Heart left ventricle (tissue), 16 donors: ENCODE measurements around the gene ABCD4. TPM values are rescaled to one million over a fixed set of nuclear protein-coding genes. Genes with fewer than 3 reads are reported as not detected.
A peak's percentile ranks its signal among the peaks of the same experiment; 100 is the strongest.

Source experiments
- ATAC-seq, 4 donors: fragments of 200-7000 bp; cut with Tn5 transposase; one replicate each; pipeline ENCODE4 v1.9.1; 2020 to 2022; ENCODE audit warnings: moderate library complexity in 4 of 4, mild to moderate bottlenecking in 3 of 4, moderate number of reproducible peaks in 1 of 4
- DNase-seq, 5 donors: peaks; one replicate each; pipeline ENCODE4 v3.0.0-alpha.2; 2020
- H3K27ac ChIP-seq, 12 donors: fragments of 200-600 bp; sonication (generic) in 4 of 12; one replicate each; pipeline versions ENCODE4 v1.5.0 to v1.8.0; 2016 to 2022; ENCODE audit warnings: mild to moderate bottlenecking in 2 of 12
- H3K27me3 ChIP-seq, 9 donors: fragments of 200-600 bp; sonication (generic) in 2 of 9; one replicate each; pipeline versions ENCODE4 v1.5.1 to v1.8.0; 2016 to 2022; ENCODE audit warnings: mild to moderate bottlenecking in 3 of 9
- H3K36me3 ChIP-seq, 9 donors: fragments of 200-600 bp; sonication (generic) in 2 of 9; one replicate each; pipeline versions ENCODE4 v1.5.0 to v1.8.0; 2018 to 2022; ENCODE audit warnings: mild to moderate bottlenecking in 2 of 9
- H3K4me1 ChIP-seq, 12 donors: fragments of 200-600 bp; sonication (generic) in 4 of 12; one replicate each; pipeline versions ENCODE4 v1.5.0 to v1.8.0; 2016 to 2022; ENCODE audit warnings: mild to moderate bottlenecking in 3 of 12
- H3K4me3 ChIP-seq, 12 donors: fragments of 200-600 bp; sonication (generic) in 4 of 12; one replicate each; pipeline versions ENCODE4 v1.5.0 to v1.8.0; 2017 to 2022; ENCODE audit warnings: mild to moderate bottlenecking in 9 of 12, moderate library complexity in 4 of 12
- H3K9me3 ChIP-seq, 12 donors: fragments of 200-600 bp; sonication (generic) in 4 of 12; one replicate each; pipeline versions ENCODE4 v1.5.0 to v1.8.0; 2016 to 2022; ENCODE audit warnings: mild to moderate bottlenecking in 1 of 12
- POLR2A ChIP-seq, 2 donors: fragments of 450-650 bp; IDR thresholded peaks; one replicate each; pipeline ENCODE4 v1.6.1; 2017; ENCODE audit warnings: antibody characterized with exemption in 2 of 2, mild to moderate bottlenecking in 2 of 2, moderate library complexity in 2 of 2
- WGBS, 4 donors: extraction: QIAGEN DNeasy Blood & Tissue Kit in 2 of 4; methylation state at CpG; one replicate each; pipeline versions ENCODE4 v1.1.5 to v1.1.7; 2013 to 2018; 5-methylcytosine and 5-hydroxymethylcytosine counted together
- intact Hi-C, 10 donors: fragments of 100-400 bp; cut with DNase I; formaldehyde crosslinking; loops; one replicate each; pipeline versions ENCODE4 v1.11.1 to v1.14.2; 2022
- polyA plus RNA-seq, 2 donors: library from polyadenylated mRNA; stranded (reverse); fragments of 200-250 nt; gene quantifications; one replicate each; pipeline ENCODE4 v1.2.3, GENCODE V29; 2013
- total RNA-seq, 9 donors: library from RNA; depleted of rRNA in 2 of 9; stranded (reverse); fragments of >200 nt in 2 of 9; fragmentation: NEBNext Ultra II Directional in 3 of 9; extraction: Animal tissue kit (Norgen Biotek cat#: 25700) in 3 of 9; gene quantifications; one replicate each; pipeline versions ENCODE4 v1.1.0 to v1.2.4, GENCODE V29; 2016 to 2023
- TF ChIP-seq, protein P1 (sequence below), 12 donors: fragments of 200-600 bp; sonication (generic) in 4 of 12; IDR thresholded peaks; one replicate each; pipeline versions ENCODE4 v1.5.0 to v1.8.0; 2018 to 2022; ENCODE audit warnings: antibody characterized with exemption in 12 of 12, mild to moderate bottlenecking in 5 of 12
- donor health status: ischemic (EF 13 %, LVEDD 7.1; RV severe dilation, severe dysfunction).
- donor health status: healthy with polysubstance abuse.
- donor health status: DM: no; HTN: yes; CAD: no.
- donor health status: DM: no; HTN: no; CAD: no.
- donor health status: ischemic (EF 25% LVEDD 6.9; RV normal size, moderate dysfunction).
- donor health status: ischemic (EF 25% LVEDD 5.7; RV mildly dilated, moderate dysfunction).
- donor health status: healthy.
- donor health status: DM: yes; HTN: yes; CAD: no.
- donor health status: ischemic (EF 35%, LVEDD 5.7; RV mildly dilated, moderate dysfunction).
- donor health status: nonischemic (EF 11% LVEDD 7.7; RV severe dilation, severe dysfunction).
- donor health status: DM: yes; HTN: yes; CAD: no.
- donor health status: PGD.
- donor health status: ischemic (EF 29% LVEDD 5.4; RV normal size, mild dysfunction).
- donor health status: nonischemic (EF 23%, LVEDD 6.1; RV moderate dilation, normal function).

Gene ABCD4
- total and polyA plus RNA-seq, 11 donors: 11.2 to 42.9 (median 22.3) TPM

DNA sequence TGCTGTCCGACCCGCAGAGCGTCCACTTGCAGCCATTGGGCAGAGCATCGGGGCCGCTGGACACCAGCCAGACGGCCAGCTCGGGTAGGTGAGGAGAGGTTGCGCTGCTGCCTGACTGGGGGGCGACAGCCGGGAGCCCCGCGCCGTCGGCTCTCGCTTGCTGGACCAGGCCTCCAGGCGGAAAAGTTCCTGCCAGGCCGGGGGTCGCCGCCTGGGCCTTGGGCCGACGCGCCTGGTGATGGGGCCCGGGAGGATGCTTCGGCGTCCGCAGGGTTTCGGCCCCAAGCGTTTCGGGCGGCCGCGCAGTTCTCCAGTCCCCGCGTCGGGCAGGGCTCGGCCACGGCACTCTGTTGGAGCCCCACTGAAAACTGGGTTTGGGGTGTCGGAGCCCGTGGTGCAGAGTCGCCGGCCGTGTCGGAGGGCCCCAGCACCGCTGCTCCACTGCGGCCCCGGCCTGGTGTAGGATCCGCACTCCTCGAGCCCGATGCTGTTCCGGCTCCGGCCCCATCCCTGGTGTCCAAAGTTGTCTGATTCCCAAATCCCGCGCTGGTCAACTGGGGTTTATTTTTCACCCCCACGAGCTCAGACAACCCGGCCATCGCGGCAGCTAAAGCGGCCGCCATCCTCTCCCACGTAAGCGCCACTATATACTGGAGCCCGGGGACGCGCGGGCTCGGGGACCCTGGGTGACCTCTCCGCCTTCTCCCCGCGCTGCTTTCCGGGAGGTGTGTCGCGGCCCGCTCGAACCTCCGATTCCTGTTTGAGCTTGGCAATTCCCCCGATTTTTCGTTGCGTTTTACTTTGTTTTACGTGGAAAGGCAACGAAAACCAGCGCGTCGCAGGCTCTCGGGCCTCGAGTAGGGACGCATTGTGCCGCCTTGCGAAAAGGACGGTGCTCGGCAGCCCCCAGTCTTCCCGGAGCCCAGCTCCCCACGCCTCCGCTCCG, 62.6 kb downstream of the ABCD4 start:
- TF ChIP-seq, protein P1, sequence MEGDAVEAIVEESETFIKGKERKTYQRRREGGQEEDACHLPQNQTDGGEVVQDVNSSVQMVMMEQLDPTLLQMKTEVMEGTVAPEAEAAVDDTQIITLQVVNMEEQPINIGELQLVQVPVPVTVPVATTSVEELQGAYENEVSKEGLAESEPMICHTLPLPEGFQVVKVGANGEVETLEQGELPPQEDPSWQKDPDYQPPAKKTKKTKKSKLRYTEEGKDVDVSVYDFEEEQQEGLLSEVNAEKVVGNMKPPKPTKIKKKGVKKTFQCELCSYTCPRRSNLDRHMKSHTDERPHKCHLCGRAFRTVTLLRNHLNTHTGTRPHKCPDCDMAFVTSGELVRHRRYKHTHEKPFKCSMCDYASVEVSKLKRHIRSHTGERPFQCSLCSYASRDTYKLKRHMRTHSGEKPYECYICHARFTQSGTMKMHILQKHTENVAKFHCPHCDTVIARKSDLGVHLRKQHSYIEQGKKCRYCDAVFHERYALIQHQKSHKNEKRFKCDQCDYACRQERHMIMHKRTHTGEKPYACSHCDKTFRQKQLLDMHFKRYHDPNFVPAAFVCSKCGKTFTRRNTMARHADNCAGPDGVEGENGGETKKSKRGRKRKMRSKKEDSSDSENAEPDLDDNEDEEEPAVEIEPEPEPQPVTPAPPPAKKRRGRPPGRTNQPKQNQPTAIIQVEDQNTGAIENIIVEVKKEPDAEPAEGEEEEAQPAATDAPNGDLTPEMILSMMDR (IDR thresholded peaks at IDR 0.05): no peak
- TF ChIP-seq POLR2A (IDR thresholded peaks at IDR 0.05): no peak
- no peak overlapping the region for H3K27ac ChIP-seq
- intact Hi-C loops: no loop called here
- H3K36me3 ChIP-seq: no peaks in the 10 kb centered on the region
- ATAC-seq (peak in 2 of 4 donors; percentile 22 to 27), DNase-seq (no peak)
- H3K4me3 ChIP-seq: peak overlapping the region; percentile 11 to 47 (median 36)
- peaks cover 52 to 88% (median 69%) of the 10 kb centered on the region in 9 donors for H3K27me3 ChIP-seq
- 2 to 3% (median 3%) methylated on average over 55 to 94 of the region's 94 CpGs for WGBS, 4 donors
- H3K4me1 ChIP-seq: peaks cover 0 to 33% (median 22%) of the 10 kb centered on the region in 12 donors
- H3K9me3 ChIP-seq: no peaks in the 10 kb centered on the region

DNA sequence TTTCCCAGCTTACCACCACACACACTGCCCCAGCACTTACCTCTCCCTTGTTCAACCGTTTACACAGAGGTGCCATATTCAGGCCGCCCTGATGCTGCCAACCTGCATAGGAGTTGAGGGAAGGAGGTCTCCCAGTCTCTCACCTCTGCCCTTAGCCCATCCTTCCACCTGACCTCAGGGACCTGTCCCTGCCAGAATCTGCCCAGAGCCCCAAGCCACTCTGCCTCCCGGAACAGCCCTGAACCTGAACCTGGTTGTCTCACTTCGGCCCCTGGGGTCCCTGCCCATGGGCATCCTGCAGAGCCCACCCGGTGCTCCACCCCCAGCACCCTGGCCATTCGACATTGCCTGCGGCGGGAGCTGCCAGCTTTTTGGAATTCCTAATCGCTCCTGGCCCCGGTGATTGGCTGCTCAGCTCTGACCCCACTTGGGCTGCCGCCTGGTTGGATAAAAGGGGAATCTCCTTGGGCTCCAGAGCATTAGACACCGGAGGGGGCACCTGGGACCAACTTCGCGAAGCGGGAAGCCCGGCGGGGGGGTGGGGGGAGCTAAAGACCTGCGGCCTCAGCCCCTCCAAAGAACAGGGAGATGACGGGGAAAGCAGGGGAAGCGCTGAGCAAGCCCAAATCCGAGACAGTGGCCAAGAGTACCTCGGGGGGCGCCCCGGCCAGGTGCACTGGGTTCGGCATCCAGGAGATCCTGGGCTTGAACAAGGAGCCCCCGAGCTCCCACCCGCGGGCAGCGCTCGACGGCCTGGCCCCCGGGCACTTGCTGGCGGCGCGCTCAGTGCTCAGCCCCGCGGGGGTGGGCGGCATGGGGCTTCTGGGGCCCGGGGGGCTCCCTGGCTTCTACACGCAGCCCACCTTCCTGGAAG, 63.5 kb downstream of the ABCD4 start, which contains the start of gene VSX2:
VSX2 (plus strand) TSS at position 476 of the 874 bp plus-strand sequence; CDS start at position 589, 113 bp downstream.
- no peak for TF ChIP-seq POLR2A (IDR thresholded peaks at IDR 0.05)
- TF ChIP-seq, protein P1 (IDR thresholded peaks at IDR 0.05): no peak
- DNase-seq: no peak
- intact Hi-C loops: no loop called here
- H3K36me3 ChIP-seq: no peaks in the 10 kb centered on the region
- 5 to 12% (median 8%) methylated on average over 20 to 40 of the region's 40 CpGs for WGBS, 4 donors
- peaks cover 51 to 82% (median 66%) of the 10 kb centered on the region in 9 donors for H3K27me3 ChIP-seq
- no peak for ATAC-seq
- H3K4me3 ChIP-seq: peak within 1 kb of the TSS in 10 of 12 donors; percentile 27 to 47 (median 38)
- H3K9me3 ChIP-seq: no peaks in the 10 kb centered on the region
- H3K4me1 ChIP-seq: peaks cover 0 to 33% (median 22%) of the 10 kb centered on the region in 12 donors
- no peak within 1 kb of the TSS for H3K27ac ChIP-seq

DNA sequence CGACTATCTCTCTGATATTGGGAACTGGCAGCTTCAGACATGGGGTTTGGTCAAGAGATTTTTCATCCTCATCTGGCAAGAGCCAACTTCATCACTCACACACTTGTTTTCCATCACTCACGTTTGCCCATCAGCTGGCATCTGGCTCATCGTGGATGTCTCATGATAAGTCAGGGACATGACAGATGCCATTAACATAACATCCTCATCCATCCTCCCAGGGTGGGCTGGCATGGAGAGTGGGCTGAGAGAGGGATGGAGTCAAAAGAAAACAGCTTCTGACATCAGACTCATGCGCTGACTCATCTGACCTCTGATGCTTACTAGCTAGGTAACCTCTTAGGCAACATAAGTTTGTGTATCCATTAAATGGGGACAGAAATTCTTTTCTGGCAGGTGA, 65.3 kb downstream of the ABCD4 start:
- peaks cover 0 to under 1% (median 0%) of the 10 kb centered on the region in 12 donors for H3K9me3 ChIP-seq
- peaks cover 41 to 69% (median 48%) of the 10 kb centered on the region in 9 donors for H3K27me3 ChIP-seq
- DNase-seq (no peak), ATAC-seq (no peak)
- WGBS, 4 donors: 72 to 85% (median 84%) methylated on average over 3 to 4 of the region's 4 CpGs
- intact Hi-C loops: no loop called here
- H3K4me3 ChIP-seq: no peak overlapping the region
- peaks cover 0 to 33% (median 22%) of the 10 kb centered on the region in 12 donors for H3K4me1 ChIP-seq
- TF ChIP-seq, protein P1 (IDR thresholded peaks at IDR 0.05): no peak
- no peak for TF ChIP-seq POLR2A (IDR thresholded peaks at IDR 0.05)
- H3K27ac ChIP-seq: no peak overlapping the region
- no peaks in the 10 kb centered on the region for H3K36me3 ChIP-seq

Other genes starting within 250 kb of the ABCD4 start
- gene ALDH6A1, start 218.5 kb downstream of the ABCD4 start, total RNA-seq: 100 to 1,000 TPM in 1 of 9 donors, 10 to 100 TPM in 8; 39.0 to 103 (median 71.3) TPM
- gene ALDH6A1, start 218.5 kb downstream of the ABCD4 start, polyA plus RNA-seq: 10 to 100 TPM; 16.5 to 30.8 TPM
- gene LIN52, start 218.0 kb downstream of the ABCD4 start, total RNA-seq: 10 to 100 TPM in 3 of 9 donors, 1 to 10 TPM in 6; 4.2 to 14.5 (median 8.9) TPM
- gene LIN52, start 218.0 kb downstream of the ABCD4 start, polyA plus RNA-seq: 10 to 100 TPM in 1 of 2 donors, 1 to 10 TPM in 1; 5.4 to 11.8 TPM
- gene VSX2, start 63.5 kb downstream of the ABCD4 start, total RNA-seq: under 1 TPM in 1 of 9 donors, not detected in 8; 0.08 TPM
- not detected for gene VSX2, start 63.5 kb downstream of the ABCD4 start, polyA plus RNA-seq
- gene VRTN, start 45.5 kb upstream of the ABCD4 start, total RNA-seq: not detected
- gene VRTN, start 45.5 kb upstream of the ABCD4 start, polyA plus RNA-seq: not detected
- under 1 TPM in 4 of 9 donors, not detected in 5; 0.09 to 0.32 (median 0.14) TPM for gene SYNDIG1L, start 123.3 kb upstream of the ABCD4 start, total RNA-seq
- under 1 TPM in 1 of 2 donors, not detected in 1; 0.06 TPM for gene SYNDIG1L, start 123.3 kb upstream of the ABCD4 start, polyA plus RNA-seq
- 100 to 1,000 TPM in 7 of 9 donors, 10 to 100 TPM in 2; 69.4 to 374 (median 135) TPM for gene NPC2, start 190.4 kb upstream of the ABCD4 start, total RNA-seq
- 100 to 1,000 TPM; 126 to 145 TPM for gene NPC2, start 190.4 kb upstream of the ABCD4 start, polyA plus RNA-seq
- 10 to 100 TPM; 10.8 to 45.8 (median 36.2) TPM for gene ISCA2, start 190.8 kb upstream of the ABCD4 start, total RNA-seq
- gene ISCA2, start 190.8 kb upstream of the ABCD4 start, polyA plus RNA-seq: 10 to 100 TPM; 31.2 to 32.3 TPM